ENCODE results near the gene CCDC106.

DNA sequence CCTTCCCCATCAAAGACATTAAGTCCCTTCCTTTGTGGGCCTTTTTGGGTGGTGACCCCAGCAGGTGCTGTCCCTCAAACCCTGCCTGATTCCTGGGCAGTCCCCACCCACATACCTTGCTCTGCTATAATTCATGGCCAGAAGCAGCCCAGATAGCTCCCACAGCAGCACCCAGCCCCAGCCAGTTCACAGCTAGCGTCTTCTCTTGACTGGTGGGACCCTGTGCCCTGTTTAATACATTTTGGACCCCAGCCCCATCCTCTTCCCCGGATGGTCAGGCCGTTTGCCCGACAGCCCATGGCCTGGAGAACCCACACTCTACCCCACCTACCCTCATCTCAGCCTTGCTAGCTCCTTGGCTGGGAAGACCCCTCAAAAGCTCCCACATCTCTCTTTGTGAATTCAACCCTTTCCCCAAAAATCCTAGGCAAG lies 2.1 kb downstream of the CCDC106 start:
- no peak for TF ChIP-seq EZH2 (IDR thresholded peaks at IDR 0.05; ENCODE audit: low read length)
- TF ChIP-seq, protein P1, sequence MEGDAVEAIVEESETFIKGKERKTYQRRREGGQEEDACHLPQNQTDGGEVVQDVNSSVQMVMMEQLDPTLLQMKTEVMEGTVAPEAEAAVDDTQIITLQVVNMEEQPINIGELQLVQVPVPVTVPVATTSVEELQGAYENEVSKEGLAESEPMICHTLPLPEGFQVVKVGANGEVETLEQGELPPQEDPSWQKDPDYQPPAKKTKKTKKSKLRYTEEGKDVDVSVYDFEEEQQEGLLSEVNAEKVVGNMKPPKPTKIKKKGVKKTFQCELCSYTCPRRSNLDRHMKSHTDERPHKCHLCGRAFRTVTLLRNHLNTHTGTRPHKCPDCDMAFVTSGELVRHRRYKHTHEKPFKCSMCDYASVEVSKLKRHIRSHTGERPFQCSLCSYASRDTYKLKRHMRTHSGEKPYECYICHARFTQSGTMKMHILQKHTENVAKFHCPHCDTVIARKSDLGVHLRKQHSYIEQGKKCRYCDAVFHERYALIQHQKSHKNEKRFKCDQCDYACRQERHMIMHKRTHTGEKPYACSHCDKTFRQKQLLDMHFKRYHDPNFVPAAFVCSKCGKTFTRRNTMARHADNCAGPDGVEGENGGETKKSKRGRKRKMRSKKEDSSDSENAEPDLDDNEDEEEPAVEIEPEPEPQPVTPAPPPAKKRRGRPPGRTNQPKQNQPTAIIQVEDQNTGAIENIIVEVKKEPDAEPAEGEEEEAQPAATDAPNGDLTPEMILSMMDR (optimal IDR thresholded peaks at IDR 0.05 in 1 of 3, IDR thresholded peaks at IDR 0.05 in 1 of 3, conservative IDR thresholded peaks at IDR 0.05 in 1 of 3; ENCODE audit: extremely low read depth in 1 of 3, insufficient read depth in 2 of 3, low read length in 3 of 3): no peak

Data from keratinocyte (primary cell).